Esophagus squamous epithelium (tissue), 4 donors: ENCODE data around the gene MINDY3.

ENCODE experiments used
- CTCF ChIP-seq, 6 experiments: fragments of 450-650 bp in 4 of 6; fragments of 200-600 bp in 2 of 6; sonication (generic) in 2 of 6; IDR thresholded peaks; one replicate each; pipeline ENCODE4 v1.5.1; 2016 to 2019; ENCODE audit warnings: antibody characterized with exemption in 6 of 6, mild to moderate bottlenecking in 4 of 6, moderate library complexity in 4 of 6
- POLR2A ChIP-seq, 4 donors: fragments of 450-650 bp; IDR thresholded peaks; one replicate each; pipeline ENCODE4 v1.6.1; 2017; ENCODE audit warnings: antibody characterized with exemption in 4 of 4, mild to moderate bottlenecking in 4 of 4, moderate library complexity in 3 of 4

- TF ChIP-seq CTCF (IDR thresholded peaks at IDR 0.05) (no peak), POLR2A (IDR thresholded peaks at IDR 0.05) (no peak)
Measured at GRCh38 chr10:15740261-15740660, 120.0 kb downstream of the MINDY3 start.
